K562 (cell line): Measurements from ENCODE around the gene FAM120C. TPM values are rescaled to one million over a fixed set of nuclear protein-coding genes. Genes with fewer than 3 reads are reported as not detected.
A peak's percentile ranks its signal among the peaks of the same experiment; 100 is the strongest.

ENCODE experiments used
- ATAC-seq: fragments of 200-7000 bp; cut with Tn5 transposase; 3 replicates; pipeline ENCODE4 v1.9.1; 2020; ENCODE audit warnings: moderate library complexity
- BruUV-seq: library from RNA; stranded (reverse); fragments of 400-500 nt; replicated peaks from 2 replicates; lab custom pipeline; 2021; lab: Mats Ljungman, UMichigan
- CTCF ChIA-PET: fragments of 300-600 bp; formaldehyde crosslinking; extraction: SDS; loops from one replicate; lab custom pipeline; 2021; ENCODE audit warnings: low intra/inter-chr PET ratio; lab: Yijun Ruan, JAX
- POLR2A ChIA-PET: fragments of 300-600, 350-650 bp; sonication (Branson Sonifier 250); formaldehyde crosslinking; extraction: SDS; loops from one replicate; lab custom pipeline; 2021; ENCODE audit warnings: antibody characterized with exemption, inconsistent platforms; lab: Yijun Ruan, JAX
- DNase-seq, 4 experiments: peaks; one replicate each; pipeline versions ENCODE4 v3.0.0 to v3.0.0-alpha.2; 2011 to 2018; ENCODE audit warnings: low spot score in 3 of 4, mixed read lengths in 3 of 4; ENCODE audit errors: extremely low read depth in 1 of 4
- FAIRE-seq: peaks from 2 replicates; lab custom pipeline; 2011; peaks lifted over from hg19 to GRCh38; lab: Jason Lieb, UNC
- H2AFZ ChIP-seq: 2 replicates; pipeline ENCODE4 v1.6.0; 2011; ENCODE audit warnings: low read depth, low read length, control low read depth, inconsistent platforms
- H3K27ac ChIP-seq: fragments of 200-600 bp; 3 replicates; pipeline ENCODE4 v1.8.0; 2011; ENCODE audit warnings: low read depth, mild to moderate bottlenecking, control low read depth, inconsistent platforms, low read length, moderate library complexity, mixed read lengths; ENCODE audit errors: extremely low read depth
- H3K27me3 ChIP-seq, 2 experiments: fragments of 300-600 bp in 1 of 2; 2 replicates in 1 of 2; 3 replicates in 1 of 2; pipeline versions ENCODE4 v1.6.0 to v1.8.0; 2011; ENCODE audit warnings: inconsistent platforms in 2 of 2, low read length in 2 of 2, mild to moderate bottlenecking in 1 of 2, mixed read lengths in 1 of 2, moderate library complexity in 1 of 2; ENCODE audit not compliant: control insufficient read depth in 2 of 2, insufficient read depth in 2 of 2
- H3K36me3 ChIP-seq: fragments of 300-600 bp; 3 replicates; pipeline ENCODE4 v1.8.0; 2011; ENCODE audit warnings: mild to moderate bottlenecking, low read length, inconsistent platforms; ENCODE audit not compliant: control insufficient read depth, insufficient read depth
- H3K4me1 ChIP-seq, 2 experiments: fragments of 200-600 bp in 1 of 2; replicated peaks in 1 of 2; 2 replicates in 1 of 2; 3 replicates in 1 of 2; pipeline versions ENCODE4 v1.5.1 to v1.8.0; 2011; ENCODE audit warnings: inconsistent platforms in 2 of 2, low read length in 2 of 2, mild to moderate bottlenecking in 1 of 2, mixed read lengths in 1 of 2, moderate library complexity in 1 of 2; ENCODE audit not compliant: control insufficient read depth in 2 of 2, insufficient read depth in 2 of 2
- H3K4me2 ChIP-seq: 2 replicates; pipeline ENCODE4 v1.6.1; 2011; ENCODE audit warnings: low read length, control low read depth, inconsistent platforms, mixed read lengths; ENCODE audit not compliant: insufficient read depth
- H3K4me3 ChIP-seq: fragments of 200-600 bp; sonication (generic), shearing (Covaris generic); 2 replicates; pipeline ENCODE4 v1.5.1; 2016; ENCODE audit warnings: control low read depth, inconsistent platforms
- H3K79me2 ChIP-seq: fragments of 200-600 bp; 3 replicates; pipeline ENCODE4 v1.8.0; 2011; ENCODE audit warnings: low read length, inconsistent platforms; ENCODE audit not compliant: control insufficient read depth, insufficient read depth
- H3K9ac ChIP-seq, 2 experiments: 2 replicates each; pipeline versions ENCODE4 v1.6.0 to v1.6.1; 2011; ENCODE audit warnings: low read depth in 2 of 2, low read length in 2 of 2, control low read depth in 1 of 2, inconsistent platforms in 1 of 2, mild to moderate bottlenecking in 1 of 2, mixed read lengths in 1 of 2; ENCODE audit not compliant: insufficient read depth in 1 of 2
- H3K9me1 ChIP-seq: one replicate; pipeline ENCODE4 v1.6.0; 2011; ENCODE audit warnings: inconsistent platforms, mild to moderate bottlenecking, low read length, moderate library complexity; ENCODE audit not compliant: control insufficient read depth, insufficient read depth
- H3K9me3 ChIP-seq: replicated peaks from 2 replicates; pipeline ENCODE4 v1.5.1; 2011; ENCODE audit warnings: low read depth, low read length, inconsistent platforms; ENCODE audit not compliant: control insufficient read depth, insufficient read depth
- H4K20me1 ChIP-seq: replicated peaks from 2 replicates; pipeline ENCODE4 v1.6.1; 2011; ENCODE audit warnings: low read length, inconsistent platforms, mixed read lengths; ENCODE audit not compliant: control insufficient read depth, insufficient read depth
- CAMTA2 ChIP-seq: fragments of 250-450 bp; sonication (Bioruptor Pico); conservative IDR thresholded peaks from 2 replicates; pipeline ENCODE4 v1.5.1; 2022
- MIER1 ChIP-seq: fragments of 450-650 bp; IDR thresholded peaks from 2 replicates; pipeline ENCODE4 v1.6.1; 2016; ENCODE audit warnings: antibody characterized with exemption, mild to moderate bottlenecking, low read depth
- MXI1 ChIP-seq: IDR thresholded peaks from 2 replicates; pipeline ENCODE4 v1.6.1; 2011; ENCODE audit warnings: low read depth, mild to moderate bottlenecking, improper control_type of control experiment, low read length
- MYC ChIP-seq, 2 experiments: fragments of 250-450 bp in 1 of 2; sonication (Bioruptor Pico) in 1 of 2; IDR thresholded peaks; 2 replicates each; pipeline versions ENCODE4 v1.5.1 to v1.6.1; 2012 to 2021; ENCODE audit warnings: low read depth in 2 of 2, borderline replicate concordance in 1 of 2, improper control_type of control experiment in 1 of 2, low read length in 1 of 2, mild to moderate bottlenecking in 1 of 2, moderate library complexity in 1 of 2
- NR2C1 ChIP-seq, 2 experiments: fragments of 450-650 bp; IDR thresholded peaks; 2 replicates each; pipeline ENCODE4 v1.6.1; 2017; ENCODE audit warnings: mild to moderate bottlenecking in 2 of 2, antibody characterized with exemption in 1 of 2, inconsistent platforms in 1 of 2, missing compliant biosample characterization in 1 of 2, missing genetic modification characterization in 1 of 2
- PHF8 ChIP-seq: fragments of 200-600 bp; sonication (generic); IDR thresholded peaks from 2 replicates; pipeline ENCODE4 v1.6.1; 2012; ENCODE audit warnings: mixed run types, mild to moderate bottlenecking, inconsistent platforms, low read length, moderate library complexity, borderline replicate concordance
- POLR2A ChIP-seq: fragments of 450-650 bp; conservative IDR thresholded peaks from 2 replicates; pipeline ENCODE4 v1.6.1; 2016
- RBM25 ChIP-seq: fragments of 200-400 bp; formaldehyde crosslinking; IDR thresholded peaks from 2 replicates; pipeline ENCODE4 v1.6.1; 2018; ENCODE audit warnings: low read length, low read depth, moderate library complexity; ENCODE audit not compliant: severe bottlenecking
- SPI1 ChIP-seq: IDR thresholded peaks from 2 replicates; pipeline ENCODE4 v1.6.1; 2011; ENCODE audit warnings: low read depth, low read length, control low read depth, borderline replicate concordance
- ZBTB11 ChIP-seq, 3 experiments: fragments of 200-800 bp in 1 of 3; fragments of 250-450 bp in 1 of 3; fragments of 450-650 bp in 1 of 3; sonication (Bioruptor Pico) in 1 of 3; sonication (Bioruptor generic) in 1 of 3; formaldehyde crosslinking in 1 of 3; IDR thresholded peaks; 2 replicates each; pipeline versions ENCODE4 v1.6.1 to v1.8.0; 2016 to 2022; ENCODE audit warnings: mild to moderate bottlenecking in 2 of 3, missing genetic modification characterization in 2 of 3, missing compliant biosample characterization in 1 of 3, moderate library complexity in 1 of 3
- ZNF124 ChIP-seq: sonication (generic); formaldehyde crosslinking; IDR thresholded peaks from 2 replicates; pipeline ENCODE4 v1.8.1; 2022; ENCODE audit warnings: missing genetic modification reagents
- WGBS: fragments of 100-300 bp; shearing (Covaris generic); methylation state at CpG from one replicate; pipeline ENCODE4 v1.1.6; 2016; ENCODE audit warnings: low coverage, mixed read lengths; ENCODE audit not compliant: insufficient coverage; ENCODE audit errors: missing lambda C conversion rate; 5-methylcytosine and 5-hydroxymethylcytosine counted together
- in situ Hi-C: fragments of 300-500 bp; cut with MboI; formaldehyde crosslinking; loops from 4 replicates; pipeline ENCODE4 v1.15.0; 2018; ENCODE audit warnings: inconsistent platforms, mixed read lengths
- intact Hi-C: fragments of 100-400 bp; cut with micrococcal nuclease; formaldehyde crosslinking; loops from 2 replicates; pipeline ENCODE4 v1.14.2; 2022
- polyA plus RNA-seq, 8 experiments: library from polyadenylated mRNA; depleted of rRNA in 4 of 8; stranded (reverse) in 5 of 8; unstranded in 3 of 8; fragments of >200 nt; fragmentation: Nextera tagmentation in 2 of 8; fragmentation: Illumina TruSeq in 1 of 8; extraction: Ambion mirVana in 2 of 8; extraction: Trizol in 1 of 8; gene quantifications; 2 replicates each; pipeline versions ENCODE4 v1.2.1 to v1.2.3, GENCODE V29; 2011 to 2014; ENCODE audit warnings: inconsistent platforms in 1 of 8, missing spikeins in 1 of 8
- total RNA-seq, 7 experiments: library from RNA; depleted of rRNA in 6 of 7; stranded (reverse); fragments of >200 nt in 6 of 7; fragmentation: Illumina TruSeq in 2 of 7; extraction: Trizol in 2 of 7; gene quantifications; 2 replicates each; pipeline versions ENCODE4 v1.2.1 to v1.2.3, GENCODE V29; 2011 to 2021; ENCODE audit warnings: low replicate concordance in 1 of 7
- TF ChIP-seq, protein P1 (sequence below): fragments of 250-450 bp; sonication (Bioruptor Pico); IDR thresholded peaks from 2 replicates; pipeline ENCODE4 v1.9.0; 2021; ENCODE audit warnings: mild to moderate bottlenecking

The FAM120C gene
- total and polyA plus RNA-seq, 9 of the 15 experiments (the other 6 are each of a cell fraction or from before 2014, with no cell fraction given) = 0.21 to 6.7 (median 2.1) TPM

- no TSS peak for BruUV-seq
These were observed 1.4 kb upstream of the FAM120C start for GRCh38 chrX:54184474-54184873.

DNA sequence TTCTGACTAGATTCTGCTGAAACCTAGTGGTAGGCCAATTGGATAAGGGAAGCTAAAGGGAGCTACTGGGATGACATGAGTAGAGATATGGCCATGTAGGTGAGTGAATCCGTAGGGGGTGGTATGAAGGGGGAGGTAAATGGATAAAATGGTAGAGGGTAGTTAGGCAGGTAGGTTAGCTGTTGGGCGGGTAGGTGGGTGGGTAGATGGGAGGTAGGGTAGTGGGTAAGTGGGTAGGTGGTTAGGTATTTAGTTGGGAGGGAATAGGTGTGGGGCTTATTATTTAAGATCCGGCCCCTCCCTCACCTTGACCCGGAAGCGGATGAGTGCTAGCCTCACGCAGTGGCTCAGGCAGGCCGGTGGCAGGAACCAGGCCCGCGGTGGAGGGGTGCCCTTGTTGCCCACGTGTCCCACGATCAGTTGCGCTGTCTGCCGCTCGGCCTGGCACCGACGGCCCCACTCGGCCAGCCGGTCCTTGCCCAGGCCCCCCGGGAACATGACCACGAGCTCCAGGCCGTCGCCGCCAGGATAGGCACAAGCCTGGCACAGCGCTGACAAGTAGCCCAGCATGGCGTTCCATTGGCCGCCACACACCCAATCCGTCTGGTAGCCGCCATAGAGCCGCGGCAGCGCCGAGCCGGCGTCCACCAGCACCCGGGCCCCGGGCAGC is 725 bp downstream of the FAM120C start:
- in situ Hi-C loops = no loop called here
- H2AFZ ChIP-seq = peak overlapping the region; percentile 59; the same call in 1 of the 2 replicates
- peak overlapping the region; percentile 69 for H3K4me2 ChIP-seq
- TF ChIP-seq MYC (IDR thresholded peaks at IDR 0.05; ENCODE audit: low read depth, low read length) (peak; percentile 43; the same call in 1 of the 2 replicates), MYC (CRISPR knock-in tag; IDR thresholded peaks at IDR 0.05; ENCODE audit: borderline replicate concordance, low read depth) (no peak), MIER1 (no peak), MXI1 (no peak), ZBTB11 (CRISPR knock-in tag; IDR thresholded peaks at IDR 0.05) (no peak), PHF8 (peak; percentile 38; the same call in 1 of the 2 replicates), NR2C1 (IDR thresholded peaks at IDR 0.05) (peak; percentile 94), NR2C1 (tag; IDR thresholded peaks at IDR 0.05) (peak; percentile 92), POLR2A (0 out of 2 replicates have a peak, but pooled peaks have one; percentile 47)
- TF ChIP-seq, protein P1, sequence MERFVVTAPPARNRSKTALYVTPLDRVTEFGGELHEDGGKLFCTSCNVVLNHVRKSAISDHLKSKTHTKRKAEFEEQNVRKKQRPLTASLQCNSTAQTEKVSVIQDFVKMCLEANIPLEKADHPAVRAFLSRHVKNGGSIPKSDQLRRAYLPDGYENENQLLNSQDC = no peak

More at GRCh38 chrX:54184474-54184873, 1.4 kb upstream of the FAM120C start:
- Histone ChIP-seq H3K4me2 (no peak overlapping the region), H3K27ac (no peak overlapping the region), H3K36me3 (no peaks in the 10 kb centered on the region), H2AFZ (no peak overlapping the region), H3K9ac (no peak overlapping the region), H3K4me1 (peaks cover 0 to 5% of the 10 kb centered on the region in 2 experiments; a peak in 2 of 5 replicates), H3K27me3 (no peaks in the 10 kb centered on the region), H4K20me1 (no peaks in the 10 kb centered on the region), H3K4me3 (no peak overlapping the region), H3K9me1 (no peaks in the 10 kb centered on the region), H3K79me2 (peaks cover 36% of the 10 kb centered on the region), H3K9me3 (no peaks in the 10 kb centered on the region)
- in situ Hi-C loops (no loop called here), intact Hi-C loops (no loop called here)
- no peak for ATAC-seq
- whole genome bisulfite sequencing = 20% methylated on average over 2 of the region's 2 CpGs
- no peak for FAIRE-seq
- POLR2A ChIA-PET = no interaction called here
- TF ChIP-seq ZNF124 (CRISPR knock-in tag) = no peak
- no peak for TF ChIP-seq CAMTA2 (CRISPR knock-in tag)
- TF ChIP-seq SPI1 = peak; percentile 13; the same call in 1 of the 2 replicates
- no peak for TF ChIP-seq RBM25
- no peak for DNase-seq
- CTCF ChIA-PET = no interaction called here

More for the DNA sequence above, 725 bp downstream of the FAM120C start:
- POLR2A ChIA-PET = no interaction called here
- peak overlapping the region; percentile 56 for H3K4me3 ChIP-seq
- peaks cover 0 to 5% of the 10 kb centered on the region in 2 experiments; a peak in 2 of 5 replicates for H3K4me1 ChIP-seq
- no peaks in the 10 kb centered on the region for H3K36me3 ChIP-seq
- FAIRE-seq = no peak
- intact Hi-C loops = no loop called here
- peak overlapping the region; percentile 57 to 92; a peak in 3 of 4 replicates for H3K9ac ChIP-seq
- H4K20me1 ChIP-seq = no peaks in the 10 kb centered on the region
- H3K27me3 ChIP-seq = no peaks in the 10 kb centered on the region
- 17% methylated on average over 13 of the region's 36 CpGs for WGBS
- H3K27ac ChIP-seq = peak overlapping the region; percentile 66
- no peaks in the 10 kb centered on the region for H3K9me3 ChIP-seq
- peak; percentile 12 to 42 (median 31) for DNase-seq
- CTCF ChIA-PET = no interaction called here
- no TSS peak for BruUV-seq
- no peaks in the 10 kb centered on the region for H3K9me1 ChIP-seq
- ATAC-seq = peak; percentile 84
- peaks cover 52% of the 10 kb centered on the region for H3K79me2 ChIP-seq
